H9 (cell line): ENCODE data around the gene SCLY. TPM values are rescaled to one million over a fixed set of nuclear protein-coding genes. Genes with fewer than 3 reads are reported as not detected.

ENCODE experiments used
- DNase-seq: peaks from one replicate; pipeline ENCODE4 v3.0.0-alpha.2; 2017
- H2AFZ ChIP-seq: one replicate; pipeline ENCODE4 v1.6.1; 2013; ENCODE audit warnings: mild to moderate bottlenecking, low read length, control low read depth, moderate library complexity
- H2AK5ac ChIP-seq: 2 replicates; pipeline ENCODE4 v1.6.1; 2013; ENCODE audit warnings: low read length, control low read depth, mixed read lengths; ENCODE audit not compliant: insufficient read length
- H2BK120ac ChIP-seq: one replicate; pipeline ENCODE4 v1.6.1; 2013; ENCODE audit warnings: low read depth, mild to moderate bottlenecking, low read length, control low read depth, inconsistent platforms; ENCODE audit not compliant: poor library complexity, severe bottlenecking
- H2BK12ac ChIP-seq: 2 replicates; pipeline ENCODE4 v1.6.1; 2013; ENCODE audit warnings: low read length, control low read depth, mixed read lengths, low read depth; ENCODE audit not compliant: insufficient read length
- H2BK15ac ChIP-seq: 2 replicates; pipeline ENCODE4 v1.6.1; 2013; ENCODE audit warnings: low read depth, low read length, control low read depth
- H2BK20ac ChIP-seq: one replicate; pipeline ENCODE4 v1.6.1; 2013; ENCODE audit warnings: low read depth, mild to moderate bottlenecking, low read length, control low read depth, inconsistent platforms; ENCODE audit not compliant: poor library complexity, severe bottlenecking
- H2BK5ac ChIP-seq: 2 replicates; pipeline ENCODE4 v1.6.1; 2013; ENCODE audit warnings: low read length, control low read depth, mixed read lengths; ENCODE audit not compliant: insufficient read length
- H3K14ac ChIP-seq: 2 replicates; pipeline ENCODE4 v1.6.1; 2013; ENCODE audit warnings: low read length, control low read depth; ENCODE audit not compliant: insufficient read depth
- H3K18ac ChIP-seq: 2 replicates; pipeline ENCODE4 v1.6.1; 2013; ENCODE audit warnings: low read depth, mild to moderate bottlenecking, mixed read lengths, low read length, control low read depth; ENCODE audit not compliant: insufficient read length
- H3K23ac ChIP-seq: 2 replicates; pipeline ENCODE4 v1.6.1; 2013; ENCODE audit warnings: low read length, control low read depth, mixed read lengths, low read depth; ENCODE audit not compliant: insufficient read length
- H3K23me2 ChIP-seq: 2 replicates; pipeline ENCODE4 v1.6.1; 2013; ENCODE audit warnings: low read depth, mild to moderate bottlenecking, mixed read lengths, low read length, control low read depth; ENCODE audit not compliant: insufficient read length, poor library complexity, severe bottlenecking
- H3K27ac ChIP-seq: 2 replicates; pipeline ENCODE4 v1.5.1; 2013; ENCODE audit warnings: low read length, control low read depth, mixed read lengths, low read depth; ENCODE audit not compliant: insufficient read length
- H3K27me3 ChIP-seq: 2 replicates; pipeline ENCODE4 v1.6.1; 2013; ENCODE audit warnings: low read length, control low read depth, inconsistent platforms; ENCODE audit not compliant: insufficient read depth
- H3K4ac ChIP-seq: 2 replicates; pipeline ENCODE4 v1.6.1; 2013; ENCODE audit warnings: low read depth, mild to moderate bottlenecking, control low read depth, inconsistent platforms, low read length, moderate library complexity
- H3K4me1 ChIP-seq: 2 replicates; pipeline ENCODE4 v1.6.1; 2013; ENCODE audit warnings: low read length, control low read depth, inconsistent platforms; ENCODE audit not compliant: insufficient read depth
- H3K4me2 ChIP-seq: 2 replicates; pipeline ENCODE4 v1.6.1; 2013; ENCODE audit warnings: low read length, control low read depth, mixed read lengths; ENCODE audit not compliant: insufficient read length, insufficient read depth
- H3K56ac ChIP-seq: 2 replicates; pipeline ENCODE4 v1.6.1; 2013; ENCODE audit warnings: low read depth, mild to moderate bottlenecking, mixed read lengths, low read length, control low read depth; ENCODE audit not compliant: insufficient read length
- H3K79me1 ChIP-seq: 2 replicates; pipeline ENCODE4 v1.6.1; 2013; ENCODE audit warnings: low read depth, mild to moderate bottlenecking, moderate library complexity, low read length, control low read depth, inconsistent platforms; ENCODE audit not compliant: insufficient read depth, poor library complexity, severe bottlenecking
- H3K79me2 ChIP-seq: 2 replicates; pipeline ENCODE4 v1.6.1; 2013; ENCODE audit warnings: low read length, control low read depth, inconsistent platforms; ENCODE audit not compliant: insufficient read depth
- H3K9ac ChIP-seq: 2 replicates; pipeline ENCODE4 v1.6.1; 2013; ENCODE audit warnings: low read length, control low read depth, mixed read lengths; ENCODE audit not compliant: insufficient read length; ENCODE audit errors: extremely low read depth
- H3K9me3 ChIP-seq: one replicate; pipeline ENCODE4 v1.6.1; 2013; ENCODE audit warnings: low read depth, low read length, inconsistent platforms; ENCODE audit not compliant: control insufficient read depth
- H3T11ph ChIP-seq: one replicate; pipeline ENCODE4 v1.6.1; 2013; ENCODE audit warnings: mild to moderate bottlenecking, low read length, control low read depth, inconsistent platforms
- H4K20me1 ChIP-seq: one replicate; pipeline ENCODE4 v1.6.1; 2013; ENCODE audit not compliant: control insufficient read depth, insufficient read length, insufficient read depth
- H4K5ac ChIP-seq: 2 replicates; pipeline ENCODE4 v1.6.1; 2013; ENCODE audit warnings: low read depth, mild to moderate bottlenecking, mixed read lengths, low read length, control low read depth; ENCODE audit not compliant: insufficient read length
- H4K8ac ChIP-seq: replicated peaks from 2 replicates; pipeline ENCODE4 v1.6.1; 2013; ENCODE audit warnings: low read length, control low read depth, mixed read lengths, low read depth; ENCODE audit not compliant: insufficient read length
- H4K91ac ChIP-seq: 2 replicates; pipeline ENCODE4 v1.6.1; 2013; ENCODE audit warnings: low read depth, mild to moderate bottlenecking, moderate library complexity, mixed read lengths, low read length, control low read depth; ENCODE audit not compliant: insufficient read length
- H3K27ac Mint-ChIP-seq, 3 experiments: 2 replicates in 2 of 3; 3 replicates in 1 of 3; pipeline ENCODE4 v1.8.0; 2020 to 2021; ENCODE audit warnings: mixed read lengths in 3 of 3, mild to moderate bottlenecking in 1 of 3, moderate library complexity in 1 of 3
- H3K27me3 Mint-ChIP-seq: 2 replicates; pipeline ENCODE4 v1.8.0; 2021; ENCODE audit warnings: low read depth, mild to moderate bottlenecking, moderate library complexity, mixed read lengths
- H3K36me3 Mint-ChIP-seq, 3 experiments: 2 replicates in 2 of 3; 3 replicates in 1 of 3; pipeline ENCODE4 v1.8.0; 2020 to 2021; ENCODE audit warnings: low read depth in 3 of 3, mixed read lengths in 3 of 3; ENCODE audit not compliant: insufficient read depth in 1 of 3
- H3K4me1 Mint-ChIP-seq, 2 experiments: 2 replicates each; pipeline ENCODE4 v1.8.0; 2020; ENCODE audit warnings: mixed read lengths in 2 of 2
- H3K4me3 Mint-ChIP-seq, 2 experiments: 2 replicates in 1 of 2; 3 replicates in 1 of 2; pipeline ENCODE4 v1.8.0; 2020 to 2021; ENCODE audit warnings: mild to moderate bottlenecking in 2 of 2, mixed read lengths in 2 of 2, moderate library complexity in 1 of 2
- H3K9me3 Mint-ChIP-seq, 2 experiments: 2 replicates in 1 of 2; 3 replicates in 1 of 2; pipeline ENCODE4 v1.8.0; 2020; ENCODE audit warnings: mild to moderate bottlenecking in 2 of 2, mixed read lengths in 2 of 2, moderate library complexity in 1 of 2
- CTCF ChIP-seq: fragments of 200-600 bp; sonication (generic); conservative IDR thresholded peaks from 3 replicates; pipeline ENCODE4 v1.8.0; 2021; ENCODE audit warnings: antibody characterized with exemption, mild to moderate bottlenecking
- whole genome bisulfite sequencing: extraction: QIAGEN DNeasy Blood & Tissue Kit; methylation state at CpG from one replicate; pipeline ENCODE4 v1.1.7; 2013; ENCODE audit warnings: missing lambda C conversion rate, low lambda C conversion rate, mixed read lengths; ENCODE audit not compliant: insufficient read length; ENCODE audit errors: extremely low coverage; 5-methylcytosine and 5-hydroxymethylcytosine counted together
- total RNA-seq: library from RNA; stranded (reverse); gene quantifications from 2 replicates; pipeline ENCODE4 v1.2.1, GENCODE V29; 2021

Gene SCLY
- total RNA-seq, 1 experiment from 2014 or later, result 55.3 TPM

- Histone ChIP-seq H3K14ac (no peak overlapping the region), H4K8ac (no peak overlapping the region), H3K9me3 (no peaks in the 10 kb centered on the region), H3K9ac (no peak overlapping the region), H3K18ac (no peak overlapping the region), H2BK20ac (no peak overlapping the region), H3K4me2 (no peak overlapping the region), H2BK120ac (no peak overlapping the region), H3K56ac (no peak overlapping the region), H3K4me1 (no peaks in the 10 kb centered on the region), H3T11ph (no peak overlapping the region), H3K23me2 (no peaks in the 10 kb centered on the region), H3K4ac (no peak overlapping the region), H2AFZ (no peak overlapping the region), H2BK15ac (no peak overlapping the region), H3K27me3 (no peaks in the 10 kb centered on the region), H3K27ac (no peak overlapping the region), H3K23ac (no peak overlapping the region), H2BK12ac (no peak overlapping the region), H3K79me2 (no peaks in the 10 kb centered on the region), H2AK5ac (no peak overlapping the region), H4K5ac (no peak overlapping the region), H4K91ac (no peak overlapping the region), H4K20me1 (no peaks in the 10 kb centered on the region), H2BK5ac (no peak overlapping the region), H3K79me1 (no peaks in the 10 kb centered on the region)
- no peak overlapping the region for H3K27ac Mint-ChIP-seq
- no CpG with 5 or more reads among the region's 20 CpGs for WGBS
- no peaks in the 10 kb centered on the region; the same call in 1 of the 2 replicates for H3K27me3 Mint-ChIP-seq
- no peak for TF ChIP-seq CTCF
- no peaks in the 10 kb centered on the region; a peak in 1 of 5 replicates for H3K9me3 Mint-ChIP-seq
- H3K4me3 Mint-ChIP-seq, result no peak overlapping the region
- H3K4me1 Mint-ChIP-seq, result no peaks in the 10 kb centered on the region
- no peaks in the 10 kb centered on the region for H3K36me3 Mint-ChIP-seq
- DNase-seq, result no peak
These were observed 64.5 kb downstream of the SCLY start for GRCh38 chr2:238125127-238125885.
